ENCODE measurements around the gene USP30.

Gene USP30

DNA sequence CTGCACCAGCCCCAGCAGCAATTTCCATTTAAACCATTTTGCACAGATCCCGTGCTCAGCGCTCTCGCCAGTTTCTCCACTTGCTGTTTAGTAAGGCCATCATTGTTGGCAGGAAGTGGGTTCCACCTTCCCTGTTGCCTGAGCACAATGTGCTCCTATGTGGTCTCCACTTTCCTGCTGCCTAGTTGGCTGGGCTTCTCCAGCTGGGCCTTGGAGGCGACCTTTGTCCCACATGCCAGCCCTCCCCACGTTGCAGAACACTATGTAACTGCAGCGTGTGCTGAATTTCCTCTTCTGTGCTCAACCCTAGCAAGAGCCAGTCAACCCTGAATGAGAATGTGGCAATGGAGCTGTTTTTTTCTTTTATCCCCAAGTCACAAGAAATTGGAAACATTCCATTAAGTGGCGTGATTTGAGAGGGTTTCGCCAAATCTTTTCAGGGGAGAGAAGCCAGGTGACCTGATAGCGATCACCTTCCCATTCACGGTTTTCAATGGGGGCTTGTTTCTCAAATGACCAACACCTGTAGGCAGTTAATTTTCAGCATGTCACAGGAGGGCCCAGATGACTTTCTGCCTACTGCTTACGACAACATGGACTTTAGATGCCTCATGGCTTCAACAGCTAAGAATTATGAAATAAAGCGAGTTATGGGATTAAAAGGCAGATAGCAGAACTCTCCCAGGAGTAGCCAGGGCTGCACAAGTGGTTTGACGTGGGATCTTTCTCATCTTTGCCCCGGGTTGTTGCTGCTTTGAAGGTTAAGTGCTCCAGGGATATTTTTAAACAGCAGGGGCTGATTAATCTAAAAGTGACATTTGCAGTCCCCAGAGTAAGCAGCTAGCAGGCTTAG lies 63.6 kb downstream of the USP30 start, which contains the start of gene ACACB:
Gene ACACB, plus strand, starts transcription at position 830 of the 853 bp plus-strand sequence. CDS start 22,819 bp downstream, outside the sequence.
- TF ChIP-seq, protein P1, sequence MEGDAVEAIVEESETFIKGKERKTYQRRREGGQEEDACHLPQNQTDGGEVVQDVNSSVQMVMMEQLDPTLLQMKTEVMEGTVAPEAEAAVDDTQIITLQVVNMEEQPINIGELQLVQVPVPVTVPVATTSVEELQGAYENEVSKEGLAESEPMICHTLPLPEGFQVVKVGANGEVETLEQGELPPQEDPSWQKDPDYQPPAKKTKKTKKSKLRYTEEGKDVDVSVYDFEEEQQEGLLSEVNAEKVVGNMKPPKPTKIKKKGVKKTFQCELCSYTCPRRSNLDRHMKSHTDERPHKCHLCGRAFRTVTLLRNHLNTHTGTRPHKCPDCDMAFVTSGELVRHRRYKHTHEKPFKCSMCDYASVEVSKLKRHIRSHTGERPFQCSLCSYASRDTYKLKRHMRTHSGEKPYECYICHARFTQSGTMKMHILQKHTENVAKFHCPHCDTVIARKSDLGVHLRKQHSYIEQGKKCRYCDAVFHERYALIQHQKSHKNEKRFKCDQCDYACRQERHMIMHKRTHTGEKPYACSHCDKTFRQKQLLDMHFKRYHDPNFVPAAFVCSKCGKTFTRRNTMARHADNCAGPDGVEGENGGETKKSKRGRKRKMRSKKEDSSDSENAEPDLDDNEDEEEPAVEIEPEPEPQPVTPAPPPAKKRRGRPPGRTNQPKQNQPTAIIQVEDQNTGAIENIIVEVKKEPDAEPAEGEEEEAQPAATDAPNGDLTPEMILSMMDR (IDR thresholded peaks at IDR 0.05; ENCODE audit: insufficient read depth, missing control alignments) = no peak
- FAIRE-seq = no peak
- DNase-seq (ENCODE audit: insufficient read length, low spot score) = no peak

DNA sequence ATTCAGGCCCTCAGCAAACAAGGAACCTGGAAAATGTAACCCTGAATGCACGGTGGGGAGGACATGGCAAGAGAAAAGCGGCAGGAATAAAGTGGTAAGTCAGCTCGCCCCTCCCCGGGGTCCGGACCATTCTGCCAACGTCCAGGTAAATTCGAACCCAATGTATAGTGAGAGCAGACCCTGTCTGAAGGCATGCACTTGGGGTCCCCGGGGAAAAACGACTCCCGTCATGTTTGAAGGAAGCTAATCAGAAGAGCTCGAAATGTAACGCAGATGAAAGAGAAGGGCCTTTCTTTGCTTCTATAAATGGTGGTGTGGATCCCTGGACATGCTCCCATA lies 64.2 kb downstream of the USP30 start:
- FAIRE-seq = no peak

GRCh38 chr12:109120095-109120494 lies 67.7 kb downstream of the USP30 start:
- TF ChIP-seq, protein P1 (IDR thresholded peaks at IDR 0.05; ENCODE audit: insufficient read depth, missing control alignments) = no peak
- no peak for DNase-seq (ENCODE audit: insufficient read length, low spot score)
- no peak for FAIRE-seq

More for the DNA sequence above, 64.2 kb downstream of the USP30 start:
- no peak for DNase-seq (ENCODE audit: insufficient read length, low spot score)
- TF ChIP-seq, protein P1 (IDR thresholded peaks at IDR 0.05; ENCODE audit: insufficient read depth, missing control alignments) = no peak

- FAIRE-seq (no peak), DNase-seq (ENCODE audit: insufficient read length, low spot score) (no peak)
- TF ChIP-seq, protein P1 (IDR thresholded peaks at IDR 0.05; ENCODE audit: insufficient read depth, missing control alignments) = no peak
Measured at GRCh38 chr12:109120557-109120956, 68.2 kb downstream of the USP30 start.

- TF ChIP-seq, protein P1 (IDR thresholded peaks at IDR 0.05; ENCODE audit: insufficient read depth, missing control alignments) = no peak
- no peak for FAIRE-seq
- no peak for DNase-seq (ENCODE audit: insufficient read length, low spot score)
Measured at GRCh38 chr12:109121346-109121880, 69.0 kb downstream of the USP30 start.

- TF ChIP-seq, protein P1 (IDR thresholded peaks at IDR 0.05; ENCODE audit: insufficient read depth, missing control alignments) = no peak
- no peak for DNase-seq (ENCODE audit: insufficient read length, low spot score)
- FAIRE-seq = no peak
Measured at GRCh38 chr12:109124878-109125648, 72.7 kb downstream of the USP30 start.

Measured in D721Med (cell line).